WTC11 (cell line): ENCODE data around the gene CRAMP1. TPM values are rescaled to one million over a fixed set of nuclear protein-coding genes. Genes with fewer than 3 reads are reported as not detected.

Experiments used
- ATAC-seq: fragments of 200-7000 bp; cut with Tn5 transposase; 2 replicates; pipeline ENCODE4 v1.10.0; 2021; ENCODE audit warnings: mild to moderate bottlenecking, moderate library complexity
- CTCF ChIA-PET: fragments of 300-600 bp; sonication (Branson Sonifier 250); formaldehyde crosslinking; loops from one replicate; lab custom pipeline; 2021; ENCODE audit warnings: antibody characterized with exemption; lab: Charles Lee
- POLR2A ChIA-PET: fragments of 350-600 bp; sonication (Branson Sonifier 250); formaldehyde crosslinking; loops from one replicate; lab custom pipeline; 2021; ENCODE audit warnings: antibody characterized with exemption; lab: Charles Lee
- DNase-seq: peaks from one replicate; pipeline ENCODE4 v3.0.0; 2021; ENCODE audit warnings: low spot score
- H3K27ac Mint-ChIP-seq: 2 replicates; pipeline ENCODE4 v1.8.0; 2021; ENCODE audit warnings: mixed read lengths
- H3K27me3 Mint-ChIP-seq: 2 replicates; pipeline ENCODE4 v1.8.0; 2021; ENCODE audit warnings: low read depth, mild to moderate bottlenecking, moderate library complexity, mixed read lengths
- H3K36me3 Mint-ChIP-seq: 2 replicates; pipeline ENCODE4 v1.8.0; 2021; ENCODE audit warnings: mixed read lengths
- H3K4me1 Mint-ChIP-seq: 2 replicates; pipeline ENCODE4 v1.8.0; 2022; ENCODE audit warnings: mixed read lengths
- H3K4me3 Mint-ChIP-seq: 2 replicates; pipeline ENCODE4 v1.8.0; 2021; ENCODE audit warnings: mild to moderate bottlenecking, moderate library complexity, mixed read lengths
- H3K9me3 Mint-ChIP-seq: 2 replicates; pipeline ENCODE4 v1.8.0; 2021; ENCODE audit warnings: mixed read lengths
- AFF4 ChIP-seq: sonication (generic); formaldehyde crosslinking; IDR thresholded peaks from 2 replicates; pipeline ENCODE4 v1.8.1; 2023; ENCODE audit warnings: mild to moderate bottlenecking, missing genetic modification reagents, borderline replicate concordance
- CREB1 ChIP-seq: sonication (generic); formaldehyde crosslinking; IDR thresholded peaks from 2 replicates; pipeline ENCODE4 v1.8.0; 2023; ENCODE audit warnings: mild to moderate bottlenecking, missing genetic modification reagents
- FOXK1 ChIP-seq: sonication (generic); formaldehyde crosslinking; IDR thresholded peaks from 2 replicates; pipeline ENCODE4 v1.8.0; 2022; ENCODE audit warnings: mild to moderate bottlenecking, moderate library complexity, missing genetic modification reagents
- GRHL2 ChIP-seq: fragments of 250-450 bp; sonication (Bioruptor Pico); IDR thresholded peaks from 2 replicates; pipeline ENCODE4 v1.8.0; 2022; ENCODE audit warnings: mild to moderate bottlenecking, moderate library complexity; ENCODE audit not compliant: insufficient replicate concordance, severe bottlenecking
- HMGXB4 ChIP-seq: sonication (generic); formaldehyde crosslinking; IDR thresholded peaks from 2 replicates; pipeline ENCODE4 v1.8.1; 2023; ENCODE audit warnings: mild to moderate bottlenecking, moderate library complexity, missing genetic modification reagents
- JUN ChIP-seq: sonication (generic); formaldehyde crosslinking; IDR thresholded peaks from 2 replicates; pipeline ENCODE4 v1.8.0; 2023; ENCODE audit warnings: mild to moderate bottlenecking, missing genetic modification reagents
- KAT7 ChIP-seq: sonication (generic); formaldehyde crosslinking; IDR thresholded peaks from 2 replicates; pipeline ENCODE4 v1.8.1; 2023; ENCODE audit warnings: missing genetic modification reagents, mild to moderate bottlenecking, borderline replicate concordance
- MXD4 ChIP-seq: fragments of 250-450 bp; sonication (Bioruptor Pico); IDR thresholded peaks from 2 replicates; pipeline ENCODE4 v1.8.0; 2021; ENCODE audit warnings: mild to moderate bottlenecking, moderate library complexity, borderline replicate concordance
- NR1H2 ChIP-seq: sonication (generic); formaldehyde crosslinking; IDR thresholded peaks from 2 replicates; pipeline ENCODE4 v1.9.0; 2021; ENCODE audit warnings: mild to moderate bottlenecking, moderate library complexity, missing genetic modification reagents
- NR2C2 ChIP-seq: sonication (generic); formaldehyde crosslinking; IDR thresholded peaks from 2 replicates; pipeline ENCODE4 v1.8.0; 2022; ENCODE audit warnings: mild to moderate bottlenecking, missing genetic modification reagents
- NR3C1 ChIP-seq: sonication (generic); formaldehyde crosslinking; conservative IDR thresholded peaks from 2 replicates; pipeline ENCODE4 v1.8.1; 2023; ENCODE audit warnings: low read depth, mild to moderate bottlenecking, missing genetic modification reagents
- PRDM15 ChIP-seq: sonication (generic); formaldehyde crosslinking; IDR thresholded peaks from 2 replicates; pipeline ENCODE4 v1.8.0; 2022; ENCODE audit warnings: missing genetic modification reagents
- SOX15 ChIP-seq: fragments of 250-450 bp; sonication (Bioruptor Pico); IDR thresholded peaks from 2 replicates; pipeline ENCODE4 v1.9.0; 2021; ENCODE audit warnings: mild to moderate bottlenecking
- TP53 ChIP-seq: sonication (generic); formaldehyde crosslinking; IDR thresholded peaks from 2 replicates; pipeline ENCODE4 v1.8.1; 2023; ENCODE audit warnings: mild to moderate bottlenecking, missing genetic modification reagents
- ZNF317 ChIP-seq: sonication (generic); formaldehyde crosslinking; IDR thresholded peaks from 2 replicates; pipeline ENCODE4 v1.8.1; 2023; ENCODE audit warnings: low read depth, mild to moderate bottlenecking, moderate library complexity, missing genetic modification reagents, borderline replicate concordance
- ZNF423 ChIP-seq: fragments of 250-450 bp; sonication (Bioruptor Pico); IDR thresholded peaks from 2 replicates; pipeline ENCODE4 v2.1.2; 2022; ENCODE audit warnings: mild to moderate bottlenecking, moderate library complexity
- total RNA-seq: library from RNA; stranded (reverse); gene quantifications from 3 replicates; pipeline ENCODE4 v1.2.3, GENCODE V29; 2021
- TF ChIP-seq, protein P1 (sequence below): fragments of 250-450 bp; sonication (Bioruptor Pico); IDR thresholded peaks from 2 replicates; pipeline ENCODE4 v2.1.2; 2022; ENCODE audit warnings: mild to moderate bottlenecking, moderate library complexity
- TF ChIP-seq, protein P2 (sequence below): sonication (generic); formaldehyde crosslinking; IDR thresholded peaks from 2 replicates; pipeline ENCODE4 v1.8.1; 2022; ENCODE audit warnings: missing genetic modification reagents, borderline replicate concordance

The CRAMP1 gene
- total RNA-seq, 1 experiment from 2014 or later = 27.4 TPM

DNA sequence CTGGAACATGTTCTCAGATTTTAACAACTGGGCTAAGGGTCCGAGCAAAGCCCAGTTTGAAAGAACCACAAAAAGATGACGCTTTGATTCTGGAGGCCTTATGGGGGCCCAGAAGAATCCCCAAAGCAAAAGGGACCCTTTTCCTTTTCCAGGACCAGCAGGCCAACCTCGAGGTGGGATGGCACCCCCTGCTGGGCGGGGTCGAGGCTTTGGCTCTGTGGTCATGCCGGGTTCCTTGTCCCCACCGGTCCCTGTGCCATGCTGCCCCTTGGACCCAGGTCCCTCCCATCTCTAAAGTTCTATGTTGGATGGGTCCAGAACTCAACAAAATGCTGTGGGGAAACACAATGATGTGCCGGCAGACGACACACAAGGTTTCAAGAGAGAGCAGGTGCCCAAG is 47.8 kb upstream of the CRAMP1 start:
- Mint-ChIP-seq H3K27me3 (no peaks in the 10 kb centered on the region), H3K4me1 (peaks cover 4% of the 10 kb centered on the region; the same call in 1 of the 2 replicates), H3K36me3 (peaks cover 12% of the 10 kb centered on the region)
- POLR2A ChIA-PET = no interaction called here
- CTCF ChIA-PET = no interaction called here
- no peak for DNase-seq
- ATAC-seq = no peak
- TF ChIP-seq MXD4 (CRISPR knock-in tag) (no peak), GRHL2 (CRISPR knock-in tag) (no peak), FOXK1 (CRISPR knock-in tag) (no peak), SOX15 (CRISPR knock-in tag) (no peak), KAT7 (CRISPR knock-in tag) (no peak), AFF4 (CRISPR knock-in tag) (no peak)
- TF ChIP-seq, protein P1, sequence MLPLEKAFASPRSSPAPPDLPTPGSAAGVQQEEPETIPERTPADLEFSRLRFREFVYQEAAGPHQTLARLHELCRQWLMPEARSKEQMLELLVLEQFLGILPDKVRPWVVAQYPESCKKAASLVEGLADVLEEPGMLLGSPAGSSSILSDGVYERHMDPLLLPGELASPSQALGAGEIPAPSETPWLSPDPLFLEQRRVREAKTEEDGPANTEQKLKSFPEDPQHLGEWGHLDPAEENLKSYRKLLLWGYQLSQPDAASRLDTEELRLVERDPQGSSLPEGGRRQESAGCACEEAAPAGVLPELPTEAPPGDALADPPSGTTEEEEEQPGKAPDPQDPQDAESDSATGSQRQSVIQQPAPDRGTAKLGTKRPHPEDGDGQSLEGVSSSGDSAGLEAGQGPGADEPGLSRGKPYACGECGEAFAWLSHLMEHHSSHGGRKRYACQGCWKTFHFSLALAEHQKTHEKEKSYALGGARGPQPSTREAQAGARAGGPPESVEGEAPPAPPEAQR = no peak
- TF ChIP-seq, all 79 proteins: peak for 0
- Mint-ChIP-seq H3K9me3 (no peaks in the 10 kb centered on the region), H3K4me3 (no peak overlapping the region), H3K27ac (no peak overlapping the region)

GRCh38 chr16:1565083-1565805 is 46.9 kb upstream of the CRAMP1 start:
- H3K9me3 Mint-ChIP-seq = no peaks in the 10 kb centered on the region
- peaks cover 12% of the 10 kb centered on the region for H3K36me3 Mint-ChIP-seq
- POLR2A ChIA-PET = no interaction called here
- H3K4me1 Mint-ChIP-seq = no peaks in the 10 kb centered on the region
- TF ChIP-seq ZNF317 (no peak), HMGXB4 (CRISPR knock-in tag) (no peak), NR2C2 (no peak), NR1H2 (CRISPR knock-in tag) (no peak), CREB1 (CRISPR knock-in tag) (no peak), JUN (CRISPR knock-in tag) (no peak), TP53 (no peak), PRDM15 (no peak), AFF4 (CRISPR knock-in tag) (no peak), ZNF423 (CRISPR knock-in tag) (no peak), NR3C1 (CRISPR knock-in tag) (no peak)
- TF ChIP-seq, protein P2, sequence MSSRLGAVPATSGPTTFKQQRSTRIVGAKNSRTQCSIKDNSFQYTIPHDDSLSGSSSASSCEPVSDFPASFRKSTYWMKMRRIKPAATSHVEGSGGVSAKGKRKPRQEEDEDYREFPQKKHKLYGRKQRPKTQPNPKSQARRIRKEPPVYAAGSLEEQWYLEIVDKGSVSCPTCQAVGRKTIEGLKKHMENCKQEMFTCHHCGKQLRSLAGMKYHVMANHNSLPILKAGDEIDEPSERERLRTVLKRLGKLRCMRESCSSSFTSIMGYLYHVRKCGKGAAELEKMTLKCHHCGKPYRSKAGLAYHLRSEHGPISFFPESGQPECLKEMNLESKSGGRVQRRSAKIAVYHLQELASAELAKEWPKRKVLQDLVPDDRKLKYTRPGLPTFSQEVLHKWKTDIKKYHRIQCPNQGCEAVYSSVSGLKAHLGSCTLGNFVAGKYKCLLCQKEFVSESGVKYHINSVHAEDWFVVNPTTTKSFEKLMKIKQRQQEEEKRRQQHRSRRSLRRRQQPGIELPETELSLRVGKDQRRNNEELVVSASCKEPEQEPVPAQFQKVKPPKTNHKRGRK (CRISPR knock-in tag) = no peak
- TF ChIP-seq, all 79 proteins: peak for 0
- Mint-ChIP-seq H3K27ac (peak overlapping the region; percentile 28; the same call in 1 of the 2 replicates), H3K27me3 (no peaks in the 10 kb centered on the region), H3K4me3 (no peak overlapping the region)
- ATAC-seq (no peak), DNase-seq (no peak)
- CTCF ChIA-PET = no interaction called here
